GM21529 (cell line): ENCODE measurements around the gene IDNK.
A peak's percentile ranks its signal among the peaks of the same experiment; 100 is the strongest.

ENCODE experiments used
- ATAC-seq: cut with Tn5 transposase; IDR thresholded peaks from one replicate; pipeline ENCODE4 v1.9.1; 2021; ENCODE audit not compliant: unreplicated experiment

Gene IDNK

DNA sequence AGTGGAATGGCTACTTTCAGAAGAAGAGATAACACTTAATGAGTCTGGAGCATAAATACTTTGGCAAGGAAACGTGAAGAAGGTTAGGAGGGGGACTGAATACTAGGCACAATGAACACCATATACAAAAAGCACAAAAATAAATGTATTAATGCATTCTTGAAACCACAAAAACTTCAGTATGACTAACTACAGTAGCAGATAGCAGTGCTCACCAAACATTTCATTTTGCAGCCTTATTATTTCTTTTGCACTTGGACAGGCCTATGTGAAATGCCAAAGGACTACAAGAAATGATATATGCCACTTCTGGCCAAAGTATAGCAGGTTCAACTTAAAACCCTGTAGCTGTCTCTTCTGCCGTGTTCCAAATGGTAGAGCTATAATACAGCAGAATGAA lies 58.5 kb downstream of the IDNK start:
- ATAC-seq = peak; percentile 42

DNA sequence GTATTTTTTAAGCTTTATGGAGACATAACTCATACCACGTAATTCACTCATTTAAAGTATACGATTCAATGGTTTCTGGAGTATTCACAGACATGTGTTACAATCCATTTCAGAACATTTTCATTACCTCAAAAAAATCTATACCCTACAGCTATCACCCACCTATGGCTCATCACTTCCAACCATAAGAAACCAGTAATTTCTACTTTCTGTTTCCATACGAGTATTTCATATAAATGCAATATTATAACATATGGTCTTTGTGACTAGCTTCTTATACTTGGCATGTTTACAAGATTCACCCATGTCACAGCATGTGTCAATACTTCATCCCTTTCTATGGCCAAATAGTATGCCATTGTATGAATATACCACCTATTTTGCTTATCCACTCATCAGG lies 66.0 kb downstream of the IDNK start:
- no peak for ATAC-seq

DNA sequence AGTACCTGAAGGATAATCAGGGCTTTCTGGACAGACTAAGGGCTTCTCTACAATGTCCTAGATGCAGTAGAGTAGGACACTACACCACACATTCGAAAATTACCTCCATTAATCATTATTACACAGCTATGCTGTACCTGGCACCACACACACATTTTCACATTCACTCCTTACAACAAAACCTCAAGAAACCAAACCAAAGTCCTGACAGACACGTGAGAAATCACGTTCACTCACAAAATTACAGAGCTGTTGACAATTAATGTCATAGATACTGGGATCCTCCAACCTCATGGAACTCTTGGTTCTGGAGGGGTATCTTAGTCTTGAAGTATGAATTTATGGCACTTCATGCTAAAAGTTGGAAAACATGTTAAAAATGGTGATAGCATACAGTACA lies 68.5 kb downstream of the IDNK start:
- ATAC-seq = no peak
